H1 (cell line): ENCODE results near the gene TESMIN. TPM values are rescaled to one million over a fixed set of nuclear protein-coding genes. Genes with fewer than 3 reads are reported as not detected.

Experiments
- ASH2L ChIP-seq: fragments of 200-600, 300-600 bp; sonication (generic); IDR thresholded peaks from one replicate; pipeline ENCODE4 v1.7.1; 2017; ENCODE audit warnings: low read length
- JUND ChIP-seq: IDR thresholded peaks from 2 replicates; pipeline ENCODE4 v1.6.1; 2011; ENCODE audit warnings: mild to moderate bottlenecking, improper control_type of control experiment, low read length
- POLR2AphosphoS5 ChIP-seq: IDR thresholded peaks from 2 replicates; pipeline ENCODE4 v1.6.1; 2011; ENCODE audit warnings: low read depth, low read length
- SP4 ChIP-seq: IDR thresholded peaks from 2 replicates; pipeline ENCODE4 v1.6.1; 2012; ENCODE audit warnings: low read length, inconsistent platforms
- polyA plus RNA-seq, 7 experiments: library from polyadenylated mRNA; depleted of rRNA in 3 of 7; stranded (reverse) in 5 of 7; unstranded in 2 of 7; fragments of >200 nt in 5 of 7; fragments of 200-250 nt in 2 of 7; gene quantifications; 1 replicate in 5 of 7; 2 replicates in 1 of 7; 4 replicates in 1 of 7; pipeline versions ENCODE4 v1.2.1 to v1.2.3, GENCODE V29; 2011 to 2013; ENCODE audit warnings: missing spikeins in 2 of 7, mixed read lengths in 2 of 7
- total RNA-seq: library from RNA; stranded (reverse); fragmentation: NEBNext Ultra II Directional; extraction: Animal tissue kit (Norgen Biotek cat#: 25700); gene quantifications from 2 replicates; pipeline ENCODE4 v1.2.1, GENCODE V29; 2021

Gene TESMIN
- total and polyA plus RNA-seq, 2 of the 8 experiments (the other 6 are each of a cell fraction or from before 2014, with no cell fraction given), result 22.6 to 61.1 TPM

DNA sequence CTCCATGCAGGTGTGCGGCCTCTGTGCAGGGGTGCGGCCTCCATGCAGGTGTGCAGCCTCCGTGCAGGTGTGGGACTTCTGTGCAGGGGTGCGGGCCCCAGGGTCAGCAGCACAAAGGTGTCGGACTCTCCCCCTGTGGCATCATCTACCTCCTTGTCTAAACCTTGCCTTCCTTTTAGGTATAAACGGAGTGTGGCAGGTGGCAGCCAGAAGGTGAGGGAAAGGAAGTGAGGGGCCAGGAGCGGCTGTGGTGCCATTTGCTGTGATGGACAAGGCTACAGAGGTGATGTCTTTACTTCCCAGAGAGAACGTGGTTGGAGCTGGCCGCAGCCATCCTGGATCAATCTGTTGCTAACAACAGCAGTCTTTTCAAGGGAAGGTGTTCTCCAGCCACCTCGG, 57.8 kb downstream of the TESMIN start (continued):
- no peak for TF ChIP-seq JUND
- TF ChIP-seq POLR2AphosphoS5, result no peak
- TF ChIP-seq SP4, result no peak
- TF ChIP-seq ASH2L, result no peak
